WTC11 (cell line): ENCODE results near the gene ORMDL2. TPM values are rescaled to one million over a fixed set of nuclear protein-coding genes. Genes with fewer than 3 reads are reported as not detected.

Source experiments
- ATAC-seq: fragments of 200-7000 bp; cut with Tn5 transposase; 2 replicates; pipeline ENCODE4 v1.10.0; 2021; ENCODE audit warnings: mild to moderate bottlenecking, moderate library complexity
- CTCF ChIA-PET: fragments of 300-600 bp; sonication (Branson Sonifier 250); formaldehyde crosslinking; loops from one replicate; lab custom pipeline; 2021; ENCODE audit warnings: antibody characterized with exemption; lab: Charles Lee
- POLR2A ChIA-PET: fragments of 350-600 bp; sonication (Branson Sonifier 250); formaldehyde crosslinking; loops from one replicate; lab custom pipeline; 2021; ENCODE audit warnings: antibody characterized with exemption; lab: Charles Lee
- DNase-seq: peaks from one replicate; pipeline ENCODE4 v3.0.0; 2021; ENCODE audit warnings: low spot score
- H3K27ac Mint-ChIP-seq: 2 replicates; pipeline ENCODE4 v1.8.0; 2021; ENCODE audit warnings: mixed read lengths
- H3K27me3 Mint-ChIP-seq: 2 replicates; pipeline ENCODE4 v1.8.0; 2021; ENCODE audit warnings: low read depth, mild to moderate bottlenecking, moderate library complexity, mixed read lengths
- H3K36me3 Mint-ChIP-seq: 2 replicates; pipeline ENCODE4 v1.8.0; 2021; ENCODE audit warnings: mixed read lengths
- H3K4me1 Mint-ChIP-seq: 2 replicates; pipeline ENCODE4 v1.8.0; 2022; ENCODE audit warnings: mixed read lengths
- H3K4me3 Mint-ChIP-seq: 2 replicates; pipeline ENCODE4 v1.8.0; 2021; ENCODE audit warnings: mild to moderate bottlenecking, moderate library complexity, mixed read lengths
- H3K9me3 Mint-ChIP-seq: 2 replicates; pipeline ENCODE4 v1.8.0; 2021; ENCODE audit warnings: mixed read lengths
- ATF1 ChIP-seq: sonication (generic); formaldehyde crosslinking; IDR thresholded peaks from 2 replicates; pipeline ENCODE4 v1.8.1; 2023; ENCODE audit warnings: mild to moderate bottlenecking, moderate library complexity, missing genetic modification reagents
- ATF2 ChIP-seq: sonication (generic); formaldehyde crosslinking; IDR thresholded peaks from 2 replicates; pipeline ENCODE4 v1.8.1; 2022; ENCODE audit warnings: low read depth, missing genetic modification reagents, borderline replicate concordance
- ESRRA ChIP-seq: sonication (generic); formaldehyde crosslinking; IDR thresholded peaks from 2 replicates; pipeline ENCODE4 v1.8.1; 2022; ENCODE audit warnings: mild to moderate bottlenecking, missing genetic modification reagents, borderline replicate concordance
- FOXP4 ChIP-seq: sonication (generic); formaldehyde crosslinking; IDR thresholded peaks from 2 replicates; pipeline ENCODE4 v1.8.0; 2022; ENCODE audit warnings: mild to moderate bottlenecking, missing genetic modification reagents
- GTF2I ChIP-seq: fragments of 250-450 bp; sonication (Bioruptor Pico); conservative IDR thresholded peaks from 2 replicates; pipeline ENCODE4 v1.4.0; 2021; ENCODE audit warnings: mild to moderate bottlenecking
- IRF1 ChIP-seq: sonication (generic); formaldehyde crosslinking; IDR thresholded peaks from 2 replicates; pipeline ENCODE4 v1.8.0; 2023; ENCODE audit warnings: missing genetic modification reagents
- JAZF1 ChIP-seq: fragments of 250-450 bp; sonication (Bioruptor Pico); IDR thresholded peaks from 2 replicates; pipeline ENCODE4 v1.9.0; 2021; ENCODE audit warnings: moderate library complexity, mild to moderate bottlenecking, inconsistent platforms
- MAX ChIP-seq: sonication (generic); formaldehyde crosslinking; IDR thresholded peaks from 2 replicates; pipeline ENCODE4 v1.8.0; 2022; ENCODE audit warnings: mild to moderate bottlenecking, missing genetic modification reagents
- MLX ChIP-seq: sonication (generic); formaldehyde crosslinking; IDR thresholded peaks from 2 replicates; pipeline ENCODE4 v1.8.1; 2023; ENCODE audit warnings: mild to moderate bottlenecking, missing genetic modification reagents, moderate library complexity
- RORB ChIP-seq: fragments of 250-450 bp; sonication (Bioruptor Pico); IDR thresholded peaks from 2 replicates; pipeline ENCODE4 v1.9.0; 2021; ENCODE audit warnings: mild to moderate bottlenecking
- SMAD4 ChIP-seq: sonication (generic); formaldehyde crosslinking; IDR thresholded peaks from 2 replicates; pipeline ENCODE4 v1.8.0; 2022; ENCODE audit warnings: mild to moderate bottlenecking, missing genetic modification reagents
- SOX15 ChIP-seq: fragments of 250-450 bp; sonication (Bioruptor Pico); IDR thresholded peaks from 2 replicates; pipeline ENCODE4 v1.9.0; 2021; ENCODE audit warnings: mild to moderate bottlenecking
- TEAD1 ChIP-seq: sonication (generic); formaldehyde crosslinking; IDR thresholded peaks from 2 replicates; pipeline ENCODE4 v1.8.0; 2022; ENCODE audit warnings: mild to moderate bottlenecking, missing genetic modification reagents
- USF1 ChIP-seq: sonication (generic); formaldehyde crosslinking; IDR thresholded peaks from 2 replicates; pipeline ENCODE4 v1.8.0; 2022; ENCODE audit warnings: mild to moderate bottlenecking, missing genetic modification reagents
- USF2 ChIP-seq: sonication (generic); formaldehyde crosslinking; IDR thresholded peaks from 2 replicates; pipeline ENCODE4 v1.8.1; 2023; ENCODE audit warnings: mild to moderate bottlenecking, missing genetic modification reagents, moderate library complexity
- ZMAT4 ChIP-seq: fragments of 250-450 bp; sonication (Bioruptor Pico); IDR thresholded peaks from 2 replicates; pipeline ENCODE4 v1.9.0; 2021; ENCODE audit warnings: mild to moderate bottlenecking
- ZNF232 ChIP-seq: sonication (generic); formaldehyde crosslinking; IDR thresholded peaks from 2 replicates; pipeline ENCODE4 v1.8.0; 2022; ENCODE audit warnings: mild to moderate bottlenecking, missing genetic modification reagents
- total RNA-seq: library from RNA; stranded (reverse); gene quantifications from 3 replicates; pipeline ENCODE4 v1.2.3, GENCODE V29; 2021

ORMDL2 gene
- total RNA-seq, 1 experiment from 2014 or later = 32.9 TPM

GRCh38 chr12:55823419-55823818, 5.6 kb downstream of the ORMDL2 start:
- CTCF ChIA-PET = interaction anchor here (0.7 kb wide), 1 partner anchor 93 kb away, joined by 3 read pairs; no protein-coding TSS in a partner anchor

GRCh38 chr12:55824726-55825125, 6.9 kb downstream of the ORMDL2 start:
- H3K27me3 Mint-ChIP-seq = no peaks in the 10 kb centered on the region
- TF ChIP-seq USF1 = no peak
- TF ChIP-seq MLX (CRISPR knock-in tag) = no peak
- no peak for TF ChIP-seq FOXP4
- no peak for TF ChIP-seq ATF1
- TF ChIP-seq TEAD1 = no peak
- no peak for TF ChIP-seq RORB (CRISPR knock-in tag)
- no peak for TF ChIP-seq GTF2I (CRISPR knock-in tag)
- no peak for TF ChIP-seq ATF2 (CRISPR knock-in tag)
- TF ChIP-seq IRF1 = no peak
- no peak for TF ChIP-seq ZNF232 (CRISPR knock-in tag)
- TF ChIP-seq JAZF1 (CRISPR knock-in tag) = no peak
- no peak for TF ChIP-seq ZMAT4 (CRISPR knock-in tag)
- no peak for TF ChIP-seq ESRRA
- TF ChIP-seq USF2 (CRISPR knock-in tag) = no peak
- TF ChIP-seq, all 79 proteins: peak for 0
- 0 out of 2 replicates have a peak overlapping the region, but pooled peaks have one; percentile 2 for H3K27ac Mint-ChIP-seq
- ATAC-seq (no peak), DNase-seq (no peak)
- no peak overlapping the region for H3K4me3 Mint-ChIP-seq
- no peaks in the 10 kb centered on the region for H3K9me3 Mint-ChIP-seq
- peaks cover 18% of the 10 kb centered on the region for H3K4me1 Mint-ChIP-seq
- ChIA-PET CTCF (interaction anchor here (0.6 to 1.2 kb wide), 5 partner anchors 12 to 143 kb away, joined by 3 to 5 read pairs (median 4); no protein-coding TSS in a partner anchor), POLR2A (no interaction called here)
- peaks cover 35% of the 10 kb centered on the region for H3K36me3 Mint-ChIP-seq

More at GRCh38 chr12:55823419-55823818, 5.6 kb downstream of the ORMDL2 start:
- Mint-ChIP-seq H3K4me3 (no peak overlapping the region), H3K27ac (peak overlapping the region; percentile 57; the same call in 1 of the 2 replicates), H3K9me3 (no peaks in the 10 kb centered on the region), H3K4me1 (peaks cover 24% of the 10 kb centered on the region), H3K27me3 (no peaks in the 10 kb centered on the region), H3K36me3 (peaks cover 40% of the 10 kb centered on the region)
- DNase-seq (no peak), ATAC-seq (no peak)
- TF ChIP-seq SOX15 (CRISPR knock-in tag) (no peak), MAX (CRISPR knock-in tag) (no peak), IRF1 (no peak), USF2 (CRISPR knock-in tag) (no peak), SMAD4 (CRISPR knock-in tag) (no peak)
- POLR2A ChIA-PET = no interaction called here
